Activated CD8-positive, alpha-beta memory T cell treated with anti-CD3 and anti-CD28 coated beads, Interleukin-2, amount 50 U/mL, for 1 hour (primary cell): ENCODE data around the gene SNAI3.

Source experiments
- DNase-seq: peaks from one replicate; pipeline ENCODE4 v3.0.0-alpha.2; 2020; ENCODE audit errors: extremely low read depth

The SNAI3 gene

DNA sequence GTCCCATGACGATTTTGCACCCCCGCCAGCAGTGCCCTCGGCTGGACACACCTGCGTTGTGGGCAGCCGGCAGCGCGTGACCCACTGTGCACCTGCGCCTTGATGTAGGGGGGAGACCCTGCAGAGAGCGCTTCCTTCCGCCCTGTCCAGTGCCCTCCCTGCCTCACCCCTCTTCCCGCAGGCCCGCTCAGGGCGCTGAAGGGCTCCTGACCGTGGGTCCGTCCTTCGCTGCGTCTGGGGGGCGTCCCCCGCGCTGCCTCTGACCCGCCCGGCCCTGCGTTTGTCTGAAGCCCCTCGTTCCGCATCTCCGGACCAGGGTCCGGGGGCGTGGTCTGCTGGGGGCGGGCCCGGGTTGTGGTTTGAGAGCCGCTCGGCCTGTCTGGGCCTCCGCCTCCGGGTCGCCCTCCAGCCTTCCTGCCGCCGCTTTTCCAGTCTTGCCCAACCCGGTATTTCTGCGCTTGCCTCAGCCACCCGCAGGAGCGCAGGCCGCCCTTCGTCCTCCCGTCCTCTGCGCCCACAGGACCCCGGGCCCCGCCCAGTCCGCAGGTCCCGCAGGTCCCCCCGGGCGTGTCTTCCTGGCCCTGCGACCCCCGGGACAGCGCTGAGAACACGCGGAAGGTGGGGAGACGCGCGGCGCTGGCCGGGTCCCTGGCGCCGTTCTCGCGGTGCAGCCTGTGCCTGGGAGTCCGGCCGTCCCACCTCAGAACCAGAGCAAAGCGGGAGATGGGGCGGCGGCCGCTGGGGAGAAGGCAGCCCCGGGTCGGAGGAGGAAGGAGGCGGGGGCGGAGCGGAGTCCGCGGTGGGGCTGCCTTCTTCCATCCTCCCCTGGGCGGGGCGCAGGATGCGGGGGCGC is 51.9 kb downstream of the SNAI3 start:
- DNase-seq = no peak

DNA sequence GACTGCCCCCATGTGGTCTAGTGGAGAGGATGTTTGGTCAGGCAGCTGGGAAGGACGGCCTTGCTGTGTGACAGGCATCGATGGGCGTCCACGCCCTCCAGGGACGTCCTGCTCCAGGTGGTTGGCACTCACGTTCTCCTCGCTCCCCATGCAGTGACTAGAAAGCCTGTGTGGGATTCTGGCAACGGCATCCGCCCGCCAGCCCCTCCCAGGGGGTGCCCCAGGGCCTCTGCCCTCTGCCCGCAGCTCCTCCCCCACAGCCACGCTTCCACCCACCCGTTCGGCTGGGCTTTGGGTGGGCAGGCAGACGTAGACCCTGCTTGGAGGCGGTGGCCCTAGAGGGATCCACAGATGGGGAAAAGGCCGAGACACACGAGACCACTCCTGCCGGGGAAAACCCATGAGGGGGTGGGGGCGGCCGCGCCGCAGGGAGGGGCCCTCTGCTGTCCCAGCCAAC is 52.6 kb downstream of the SNAI3 start:
- DNase-seq = no peak

DNA sequence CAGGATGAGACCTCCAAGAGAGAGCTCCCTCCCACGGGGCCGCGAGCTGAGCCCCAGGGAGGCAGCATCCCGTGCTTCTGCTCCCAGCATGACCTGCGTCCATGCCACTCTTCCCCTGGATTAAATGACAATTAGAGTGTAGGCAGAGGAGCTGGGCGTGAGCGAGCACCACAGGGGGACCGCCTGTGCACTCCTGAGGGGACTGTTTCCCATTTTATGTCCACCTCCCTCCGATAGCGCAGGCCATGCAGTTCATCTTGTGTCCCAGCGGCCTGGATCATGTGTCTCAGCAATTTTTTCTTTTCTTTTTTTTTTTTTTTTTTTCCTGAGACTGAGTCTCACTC is 53.7 kb downstream of the SNAI3 start:
- no peak for DNase-seq

DNA sequence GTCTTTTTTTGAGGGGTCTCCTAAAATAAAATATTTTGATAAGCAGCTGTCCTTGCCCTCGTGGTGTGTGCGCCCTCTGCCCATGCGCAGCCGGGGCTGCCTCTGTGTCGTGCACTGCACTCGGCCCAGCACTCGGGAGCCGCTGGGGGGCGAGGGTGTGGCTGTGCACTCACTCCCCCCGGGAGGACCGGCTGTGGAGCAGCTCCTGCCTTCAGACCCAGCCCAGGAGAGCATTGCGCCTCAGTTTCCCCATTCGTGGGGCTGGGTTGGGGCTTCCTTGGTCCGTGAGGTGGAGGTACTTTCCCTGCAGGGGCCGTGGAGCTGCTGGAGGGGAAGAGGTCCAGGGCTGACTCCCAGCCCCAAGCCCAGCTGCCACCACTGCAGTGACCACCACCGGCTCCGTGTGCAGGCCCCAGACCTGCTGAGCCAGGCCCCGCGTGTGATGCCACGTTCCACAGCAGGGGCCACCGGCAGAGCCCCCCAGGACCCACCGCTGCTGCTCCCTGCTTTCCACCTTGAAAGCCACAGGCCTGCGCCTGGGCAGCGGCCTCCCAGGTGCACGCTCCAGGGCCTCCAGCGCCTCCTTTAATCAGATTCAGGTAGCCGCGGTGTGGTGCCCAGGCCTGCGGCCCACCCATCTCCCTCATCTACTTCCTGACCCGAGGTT is 54.3 kb downstream of the SNAI3 start:
- DNase-seq = no peak

DNA sequence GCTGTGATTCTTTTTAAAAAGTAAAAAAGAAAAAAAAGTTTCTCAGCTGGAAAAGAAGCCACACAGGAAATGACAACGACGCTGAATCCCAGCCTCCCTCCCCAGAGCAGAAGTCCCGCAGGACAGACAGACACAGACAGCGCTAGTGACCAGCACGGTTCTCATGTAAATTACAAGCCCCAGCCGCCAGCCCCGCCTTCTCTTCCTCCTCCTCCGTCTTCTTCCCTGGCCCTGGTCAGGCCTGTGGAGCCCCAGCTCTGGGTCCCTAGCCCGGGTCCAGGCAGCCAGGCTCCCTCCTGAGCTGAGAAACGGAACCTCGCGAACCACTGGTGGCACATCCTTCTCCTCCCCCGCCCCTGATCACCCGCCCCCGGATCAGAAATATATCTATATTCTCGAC is 54.9 kb downstream of the SNAI3 start:
- no peak for DNase-seq

DNA sequence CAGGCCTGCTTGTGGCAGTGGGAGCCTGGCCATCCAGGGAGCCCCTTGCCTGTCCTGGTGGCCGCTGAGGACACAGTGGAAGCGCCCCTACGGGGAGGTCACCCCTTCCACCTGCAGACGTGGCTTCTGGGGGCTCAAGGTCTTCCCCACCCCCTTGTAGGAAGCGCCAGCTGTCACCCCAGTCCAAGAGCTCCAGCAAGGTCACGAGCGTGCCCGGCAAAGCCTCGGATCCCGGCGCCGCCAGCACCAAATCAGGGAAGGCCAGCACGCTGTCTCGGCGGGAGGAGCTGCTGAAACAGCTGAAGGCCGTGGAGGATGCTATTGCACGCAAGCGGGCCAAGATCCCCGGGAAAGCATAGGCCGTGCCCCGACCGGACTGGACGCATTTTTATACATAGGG is 55.4 kb downstream of the SNAI3 start:
- no peak for DNase-seq

DNA sequence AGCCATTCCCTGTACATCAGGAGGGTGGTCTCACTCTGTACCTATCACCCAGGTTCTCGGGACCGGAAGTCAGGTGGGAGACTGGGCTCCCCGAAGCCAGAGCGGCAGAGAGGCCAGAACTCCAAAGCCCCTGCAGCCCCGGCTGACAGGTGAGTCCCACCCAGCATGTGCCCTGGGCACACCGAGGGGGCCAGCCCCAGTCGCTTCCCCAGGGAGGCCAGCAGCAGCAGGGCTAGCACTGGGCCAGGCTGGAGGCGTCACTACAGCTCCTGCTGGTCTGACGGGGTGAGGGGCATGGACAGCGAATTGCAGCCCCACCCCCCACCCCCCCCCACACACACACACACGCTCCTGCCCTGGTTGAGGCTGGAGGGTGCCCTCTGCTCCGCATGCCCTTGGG is 55.9 kb downstream of the SNAI3 start:
- no peak for DNase-seq

DNA sequence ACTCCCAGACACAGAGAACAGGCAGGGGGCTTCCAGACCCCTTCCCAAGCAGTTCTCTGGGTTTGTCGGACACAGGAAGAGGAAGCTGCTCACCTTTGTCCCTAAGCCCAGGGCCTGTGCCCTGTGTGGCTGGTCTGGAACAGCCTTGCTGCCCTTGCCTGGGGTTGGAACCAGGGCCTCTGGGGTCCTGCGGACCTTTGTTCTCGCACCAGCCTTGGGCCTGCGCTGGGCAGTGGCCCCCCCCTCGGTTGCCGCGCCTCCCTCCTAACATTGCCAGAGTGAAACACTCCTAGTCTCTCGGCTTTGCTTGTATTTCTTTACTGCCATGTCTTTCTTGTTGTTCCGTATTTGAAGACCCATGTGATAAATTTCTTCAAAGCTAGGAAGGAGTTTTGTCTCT is 56.5 kb downstream of the SNAI3 start:
- DNase-seq = no peak

DNA sequence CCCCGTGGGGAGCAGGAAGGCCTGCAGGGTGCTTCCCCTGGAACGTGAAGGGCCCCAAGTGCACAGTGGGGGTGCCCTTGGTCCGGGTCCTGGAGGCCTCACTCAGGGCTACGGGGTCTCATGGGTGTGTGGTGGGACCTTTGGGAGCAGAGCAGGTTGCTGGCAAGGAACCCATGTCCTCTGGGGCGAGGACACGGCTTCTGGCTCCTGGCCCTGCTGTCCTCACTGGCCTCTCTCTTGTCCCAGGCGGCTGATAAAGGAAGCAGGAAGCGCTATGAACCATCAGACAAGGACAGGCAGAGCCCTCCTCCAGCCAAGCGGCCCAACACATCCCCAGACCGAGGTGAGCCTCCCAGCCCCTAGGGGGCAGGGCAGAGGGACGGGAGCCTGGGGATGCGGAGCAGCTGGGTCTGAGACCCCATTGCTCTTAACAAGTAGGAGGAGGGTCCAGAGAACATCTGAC is 57.8 kb downstream of the SNAI3 start:
- no peak for DNase-seq
